HCT116 (cell line): ENCODE measurements around the gene NFE2. TPM values are rescaled to one million over a fixed set of nuclear protein-coding genes. Genes with fewer than 3 reads are reported as not detected.

Experiments used
- ATAC-seq: fragments of 200-7000 bp; cut with Tn5 transposase; 2 replicates; pipeline ENCODE4 v1.9.1; 2020; ENCODE audit warnings: mild to moderate bottlenecking, moderate library complexity
- BruUV-seq: library from RNA; stranded (reverse); fragments of 400-500 nt; replicated peaks from 2 replicates; lab custom pipeline; 2021; lab: Mats Ljungman, UMichigan
- CTCF ChIA-PET: fragments of 300-600 bp; sonication (Branson Sonifier 250); formaldehyde crosslinking; loops from one replicate; lab custom pipeline; 2021; ENCODE audit warnings: antibody characterized with exemption; lab: Charles Lee
- POLR2A ChIA-PET: fragments of 300-600, 350-600 bp; sonication (Branson Sonifier 250); formaldehyde crosslinking; loops from one replicate; lab custom pipeline; 2021; ENCODE audit warnings: antibody characterized with exemption; lab: Charles Lee
- RAD21 ChIA-PET, 2 experiments: fragments of 300-600 bp; sonication (Branson Sonifier 250); formaldehyde crosslinking; loops; one replicate each; lab custom pipeline; 2023; ENCODE audit warnings: low total read pairs in 2 of 2; ENCODE audit not compliant: uncharacterized antibody in 2 of 2, unreplicated experiment in 2 of 2, low non-redundant PET in 1 of 2; lab: Charles Lee
- DNase-seq: peaks from one replicate; pipeline ENCODE4 v3.0.0-alpha.2; 2010; ENCODE audit warnings: low read depth, low spot score
- H2AFZ ChIP-seq: fragments of 200-600 bp; shearing (Covaris generic), sonication (generic); 2 replicates; pipeline ENCODE4 v1.6.1; 2017; ENCODE audit warnings: low read depth, mixed run types, mixed read lengths, antibody characterized with exemption, low read length; ENCODE audit not compliant: poor library complexity, severe bottlenecking
- H3K27ac ChIP-seq: 2 replicates; pipeline ENCODE4 v1.5.1; 2012; ENCODE audit warnings: low read depth, low read length
- H3K27me3 ChIP-seq: fragments of 200-600 bp; sonication (generic); 2 replicates; pipeline ENCODE4 v1.6.1; 2016; ENCODE audit warnings: mixed run types, low read length, mixed read lengths; ENCODE audit not compliant: insufficient read depth
- H3K36me3 ChIP-seq, 2 experiments: fragments of 200-500 bp in 1 of 2; fragments of 200-600 bp in 1 of 2; sonication (Bioruptor generic) in 1 of 2; sonication (generic) in 1 of 2; 2 replicates each; pipeline versions ENCODE4 v1.5.1 to v1.6.1; 2014 to 2016; ENCODE audit warnings: low read length in 2 of 2, inconsistent platforms in 1 of 2, mixed read lengths in 1 of 2, mixed run types in 1 of 2; ENCODE audit not compliant: insufficient read depth in 2 of 2, control insufficient read depth in 1 of 2
- H3K4me1 ChIP-seq, 2 experiments: fragments of 200-600 bp in 1 of 2; sonication (generic) in 1 of 2; 2 replicates each; pipeline versions ENCODE4 v1.5.1 to v1.6.1; 2012 to 2017; ENCODE audit warnings: low read length in 2 of 2, inconsistent platforms in 1 of 2, mild to moderate bottlenecking in 1 of 2, mixed read lengths in 1 of 2, mixed run types in 1 of 2, moderate library complexity in 1 of 2; ENCODE audit not compliant: insufficient read depth in 2 of 2, control insufficient read depth in 1 of 2
- H3K4me2 ChIP-seq: fragments of 200-600 bp; sonication (generic); 2 replicates; pipeline ENCODE4 v1.6.1; 2017; ENCODE audit warnings: mixed run types, low read length, mixed read lengths
- H3K4me3 ChIP-seq, 2 experiments: fragments of 200-600 bp in 1 of 2; sonication (generic) in 1 of 2; replicated peaks in 1 of 2; 2 replicates each; pipeline ENCODE4 v1.5.1; 2011 to 2016; ENCODE audit warnings: low read length in 2 of 2, control low read depth in 1 of 2, low read depth in 1 of 2, mild to moderate bottlenecking in 1 of 2, mixed read lengths in 1 of 2, mixed run types in 1 of 2
- H3K79me2 ChIP-seq: fragments of 200-600 bp; sonication (generic); 2 replicates; pipeline ENCODE4 v1.6.1; 2017; ENCODE audit warnings: mild to moderate bottlenecking, mixed run types, low read length, moderate library complexity, mixed read lengths; ENCODE audit not compliant: insufficient read depth
- H3K9ac ChIP-seq: fragments of 200-600 bp; sonication (generic); 2 replicates; pipeline ENCODE4 v1.6.1; 2016; ENCODE audit warnings: low read length, mixed read lengths
- H3K9me2 ChIP-seq: fragments of 200-600 bp; sonication (generic), shearing (Covaris generic); 2 replicates; pipeline ENCODE4 v1.6.1; 2017; ENCODE audit warnings: mixed run types, mild to moderate bottlenecking, moderate library complexity; ENCODE audit not compliant: insufficient read depth
- H3K9me3 ChIP-seq, 2 experiments: fragments of 200-500 bp in 1 of 2; fragments of 200-600 bp in 1 of 2; sonication (Bioruptor generic) in 1 of 2; sonication (generic) in 1 of 2; 2 replicates each; pipeline ENCODE4 v1.6.1; 2014 to 2017; ENCODE audit warnings: low read length in 2 of 2, mixed read lengths in 2 of 2, inconsistent platforms in 1 of 2, low read depth in 1 of 2, mild to moderate bottlenecking in 1 of 2, mixed run types in 1 of 2, moderate library complexity in 1 of 2; ENCODE audit not compliant: control insufficient read depth in 1 of 2, insufficient read depth in 1 of 2
- H4K20me1 ChIP-seq: fragments of 200-600 bp; sonication (generic), shearing (Covaris generic); 2 replicates; pipeline ENCODE4 v1.6.1; 2017; ENCODE audit warnings: mixed run types, mild to moderate bottlenecking, moderate library complexity; ENCODE audit not compliant: insufficient read depth
- CBX3 ChIP-seq: IDR thresholded peaks from 2 replicates; pipeline ENCODE4 v1.6.1; 2012; ENCODE audit warnings: low read depth
- CEBPB ChIP-seq: IDR thresholded peaks from 2 replicates; pipeline ENCODE4 v1.6.1; 2012; ENCODE audit warnings: low read depth
- EZH2 ChIP-seq: fragments of 200-600 bp; sonication (generic); IDR thresholded peaks from 2 replicates; pipeline ENCODE4 v1.6.1; 2017; ENCODE audit warnings: antibody characterized with exemption, mixed run types
- POLR2AphosphoS5 ChIP-seq: IDR thresholded peaks from 2 replicates; pipeline ENCODE4 v1.6.1; 2011; ENCODE audit warnings: mild to moderate bottlenecking, low read depth, low read length, moderate library complexity
- RAD21 ChIP-seq: IDR thresholded peaks from 2 replicates; pipeline ENCODE4 v1.6.1; 2012; ENCODE audit warnings: low read depth, mild to moderate bottlenecking
- SRF ChIP-seq: IDR thresholded peaks from 2 replicates; pipeline ENCODE4 v1.6.1; 2012; ENCODE audit warnings: low read depth
- TCF7L2 ChIP-seq: IDR thresholded peaks from 2 replicates; pipeline ENCODE4 v1.7.0; 2011; ENCODE audit warnings: borderline replicate concordance, inconsistent platforms; ENCODE audit not compliant: insufficient read depth, insufficient read length; ENCODE audit errors: extremely low read depth
- ZFX ChIP-seq: fragments of 450-650 bp; IDR thresholded peaks from 2 replicates; pipeline ENCODE4 v1.6.1; 2017
- intact Hi-C: fragments of 100-400 bp; cut with micrococcal nuclease; formaldehyde crosslinking; loops from 2 replicates; pipeline ENCODE4 v1.10.0; 2022
- total RNA-seq: library from RNA; stranded (reverse); gene quantifications from one replicate; pipeline ENCODE4 v1.2.1, GENCODE V29; 2021; ENCODE audit not compliant: unreplicated experiment
- TF ChIP-seq, protein P1 (sequence below): IDR thresholded peaks from 2 replicates; pipeline ENCODE4 v1.6.1; 2011; ENCODE audit warnings: mild to moderate bottlenecking, low read length, moderate library complexity; ENCODE audit not compliant: insufficient replicate concordance; ENCODE audit errors: extremely low read depth
- TF ChIP-seq, protein P2 (sequence below): IDR thresholded peaks from 2 replicates; pipeline ENCODE4 v1.6.1; 2012
- TF ChIP-seq, protein P3 (sequence below), 3 experiments: fragments of 200-600 bp in 1 of 3; sonication (generic) in 1 of 3; IDR thresholded peaks in 2 of 3; conservative IDR thresholded peaks in 1 of 3; 2 replicates each; pipeline ENCODE4 v1.5.1; 2012 to 2017; ENCODE audit warnings: low read depth in 2 of 3, low read length in 2 of 3, antibody characterized with exemption in 1 of 3, borderline replicate concordance in 1 of 3, control low read depth in 1 of 3, mild to moderate bottlenecking in 1 of 3, mixed read lengths in 1 of 3, mixed run types in 1 of 3, moderate library complexity in 1 of 3; ENCODE audit not compliant: insufficient read depth in 1 of 3
- TF ChIP-seq, protein P4 (sequence below): IDR thresholded peaks from 2 replicates; pipeline ENCODE4 v1.6.1; 2012

NFE2 gene
- total RNA-seq, 1 experiment from 2014 or later: 1.3 TPM

DNA sequence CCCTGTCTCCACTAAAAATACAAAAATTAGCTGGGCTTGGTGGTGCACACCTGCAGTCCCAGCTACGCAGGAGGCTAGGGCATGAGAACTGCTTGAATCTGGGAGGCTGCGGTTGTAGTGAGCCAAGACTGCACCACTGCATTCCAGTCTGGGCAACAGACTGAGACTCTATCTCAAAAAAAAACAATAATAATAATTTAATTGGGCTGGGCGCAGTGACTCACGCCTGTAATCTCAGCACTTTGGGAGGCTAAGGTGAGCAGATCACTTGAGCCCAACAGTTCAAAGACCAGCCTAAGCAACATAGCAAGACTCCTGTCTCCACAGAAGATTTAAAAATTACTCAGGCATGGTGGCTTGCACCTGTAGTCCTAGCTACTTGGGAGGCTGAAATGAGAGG is 47.6 kb downstream of the NFE2 start:
- ChIA-PET POLR2A (interaction anchor here (2.3 kb wide), 1 partner anchor 27 kb away, joined by 9 read pairs; the partner anchor contains the start of genes CBX5 and HNRNPA1), CTCF (interaction anchor here (0.6 to 2.8 kb wide), 2 partner anchors 9 to 722 kb away, joined by 4 to 17 read pairs; no protein-coding TSS in a partner anchor), RAD21 (no interaction called here)
- ATAC-seq (peak; percentile 76), DNase-seq (no peak)
- Histone ChIP-seq H3K9me2 (no peaks in the 10 kb centered on the region), H3K9ac (no peak overlapping the region), H3K27me3 (no peaks in the 10 kb centered on the region), H4K20me1 (no peaks in the 10 kb centered on the region), H3K79me2 (peaks cover 14% of the 10 kb centered on the region; the same call in 1 of the 2 replicates), H3K4me3 (no peak overlapping the region), H3K27ac (0 out of 2 replicates have a peak overlapping the region, but pooled peaks have one; percentile 26), H3K4me2 (peak overlapping the region; percentile 10; the same call in 1 of the 2 replicates), H3K9me3 (no peaks in the 10 kb centered on the region), H3K4me1 (peaks cover 15 to 16% of the 10 kb centered on the region in 2 experiments), H2AFZ (no peak overlapping the region), H3K36me3 (peaks cover 17 to 20% of the 10 kb centered on the region in 2 experiments; a peak in 3 of 4 replicates)
- intact Hi-C loops: loop anchor here (2.0 kb wide), 1 partner anchor 26 kb away; no protein-coding TSS in a partner anchor
- no peak for TF ChIP-seq SRF
- BruUV-seq: no TSS peak

DNA sequence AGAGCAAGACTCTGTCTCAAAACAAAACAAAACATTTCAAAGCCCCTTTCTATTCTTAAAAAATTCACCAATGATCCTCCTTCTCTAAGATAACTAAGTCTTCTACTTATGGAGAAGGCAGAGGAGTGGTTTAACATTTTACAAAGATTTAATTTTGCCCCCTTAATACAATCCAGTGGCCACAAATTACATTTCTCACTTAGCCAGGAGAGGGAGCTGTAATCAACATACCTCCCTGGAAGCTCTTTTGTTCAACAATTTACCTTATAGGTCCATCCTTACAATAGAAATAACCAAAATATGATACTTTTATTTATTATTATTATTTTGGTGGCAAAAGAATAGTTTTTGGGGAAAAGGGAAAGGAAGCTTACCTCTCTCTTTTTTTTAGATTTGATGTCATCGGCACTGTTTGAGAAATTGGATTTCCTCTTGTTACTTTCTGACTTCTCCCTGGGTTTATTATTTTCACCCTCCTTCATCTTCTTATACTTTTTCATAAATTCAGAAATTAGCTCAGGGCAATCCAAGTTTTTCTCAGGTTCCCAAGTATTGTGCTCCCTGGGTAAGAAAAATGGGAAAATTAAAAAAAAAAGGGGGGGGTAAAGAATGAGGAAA is 49.0 kb downstream of the NFE2 start:
- DNase-seq (peak; percentile 37), ATAC-seq (peak; percentile 64)
- TF ChIP-seq, protein P1, sequence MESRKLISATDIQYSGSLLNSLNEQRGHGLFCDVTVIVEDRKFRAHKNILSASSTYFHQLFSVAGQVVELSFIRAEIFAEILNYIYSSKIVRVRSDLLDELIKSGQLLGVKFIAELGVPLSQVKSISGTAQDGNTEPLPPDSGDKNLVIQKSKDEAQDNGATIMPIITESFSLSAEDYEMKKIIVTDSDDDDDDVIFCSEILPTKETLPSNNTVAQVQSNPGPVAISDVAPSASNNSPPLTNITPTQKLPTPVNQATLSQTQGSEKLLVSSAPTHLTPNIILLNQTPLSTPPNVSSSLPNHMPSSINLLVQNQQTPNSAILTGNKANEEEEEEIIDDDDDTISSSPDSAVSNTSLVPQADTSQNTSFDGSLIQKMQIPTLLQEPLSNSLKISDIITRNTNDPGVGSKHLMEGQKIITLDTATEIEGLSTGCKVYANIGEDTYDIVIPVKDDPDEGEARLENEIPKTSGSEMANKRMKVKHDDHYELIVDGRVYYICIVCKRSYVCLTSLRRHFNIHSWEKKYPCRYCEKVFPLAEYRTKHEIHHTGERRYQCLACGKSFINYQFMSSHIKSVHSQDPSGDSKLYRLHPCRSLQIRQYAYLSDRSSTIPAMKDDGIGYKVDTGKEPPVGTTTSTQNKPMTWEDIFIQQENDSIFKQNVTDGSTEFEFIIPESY: no peak
- TF ChIP-seq POLR2AphosphoS5 (no peak), TCF7L2 (no peak), CBX3 (no peak), ZFX (no peak), RAD21 (peak; percentile 66), EZH2 (no peak), CEBPB (no peak)
- TF ChIP-seq, protein P2, sequence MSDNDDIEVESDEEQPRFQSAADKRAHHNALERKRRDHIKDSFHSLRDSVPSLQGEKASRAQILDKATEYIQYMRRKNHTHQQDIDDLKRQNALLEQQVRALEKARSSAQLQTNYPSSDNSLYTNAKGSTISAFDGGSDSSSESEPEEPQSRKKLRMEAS: no peak
- TF ChIP-seq, protein P3, sequence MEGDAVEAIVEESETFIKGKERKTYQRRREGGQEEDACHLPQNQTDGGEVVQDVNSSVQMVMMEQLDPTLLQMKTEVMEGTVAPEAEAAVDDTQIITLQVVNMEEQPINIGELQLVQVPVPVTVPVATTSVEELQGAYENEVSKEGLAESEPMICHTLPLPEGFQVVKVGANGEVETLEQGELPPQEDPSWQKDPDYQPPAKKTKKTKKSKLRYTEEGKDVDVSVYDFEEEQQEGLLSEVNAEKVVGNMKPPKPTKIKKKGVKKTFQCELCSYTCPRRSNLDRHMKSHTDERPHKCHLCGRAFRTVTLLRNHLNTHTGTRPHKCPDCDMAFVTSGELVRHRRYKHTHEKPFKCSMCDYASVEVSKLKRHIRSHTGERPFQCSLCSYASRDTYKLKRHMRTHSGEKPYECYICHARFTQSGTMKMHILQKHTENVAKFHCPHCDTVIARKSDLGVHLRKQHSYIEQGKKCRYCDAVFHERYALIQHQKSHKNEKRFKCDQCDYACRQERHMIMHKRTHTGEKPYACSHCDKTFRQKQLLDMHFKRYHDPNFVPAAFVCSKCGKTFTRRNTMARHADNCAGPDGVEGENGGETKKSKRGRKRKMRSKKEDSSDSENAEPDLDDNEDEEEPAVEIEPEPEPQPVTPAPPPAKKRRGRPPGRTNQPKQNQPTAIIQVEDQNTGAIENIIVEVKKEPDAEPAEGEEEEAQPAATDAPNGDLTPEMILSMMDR (IDR thresholded peaks at IDR 0.05 in 2 of 3, conservative IDR thresholded peaks at IDR 0.05 in 1 of 3; ENCODE audit: borderline replicate concordance in 1 of 3, insufficient read depth in 1 of 3, low read depth in 2 of 3, low read length in 2 of 3): peak; percentile 64 to 75 (median 64); a peak in 5 of 6 replicates
- TF ChIP-seq, protein P4, sequence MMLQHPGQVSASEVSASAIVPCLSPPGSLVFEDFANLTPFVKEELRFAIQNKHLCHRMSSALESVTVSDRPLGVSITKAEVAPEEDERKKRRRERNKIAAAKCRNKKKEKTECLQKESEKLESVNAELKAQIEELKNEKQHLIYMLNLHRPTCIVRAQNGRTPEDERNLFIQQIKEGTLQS: no peak
- BruUV-seq: no TSS peak
- Histone ChIP-seq H3K27me3 (no peaks in the 10 kb centered on the region), H3K36me3 (peaks cover 9 to 20% of the 10 kb centered on the region in 2 experiments; a peak in 3 of 4 replicates), H2AFZ (no peak overlapping the region), H3K9ac (no peak overlapping the region), H3K79me2 (peaks cover 8% of the 10 kb centered on the region; the same call in 1 of the 2 replicates), H3K27ac (no peak overlapping the region), H4K20me1 (no peaks in the 10 kb centered on the region), H3K4me1 (peaks cover 12 to 13% of the 10 kb centered on the region in 2 experiments), H3K9me2 (no peaks in the 10 kb centered on the region), H3K4me3 (no peak overlapping the region), H3K4me2 (no peak overlapping the region), H3K9me3 (no peaks in the 10 kb centered on the region)
- ChIA-PET CTCF (interaction anchor here (0.6 to 2.8 kb wide), 28 partner anchors 8 to 495 kb away, joined by 3 to 17 read pairs (median 4); partner anchors contain the start of genes COPZ1 and HNRNPA1), RAD21 (interaction anchor here in 1 of 2 experiments (1.3 kb wide), 1 partner anchor 28 kb away, joined by 4 read pairs; the partner anchor contains the start of gene CBX5), POLR2A (interaction anchor here (0.7 to 1.7 kb wide), 10 partner anchors 8 to 109 kb away, joined by 3 to 17 read pairs (median 5); partner anchors contain the start of genes CBX5, COPZ1 and HNRNPA1)
- intact Hi-C loops: loop anchor here (1.0 to 2.0 kb wide), 2 partner anchors 27 to 109 kb away; no protein-coding TSS in a partner anchor
